Kidney epithelial cell (primary cell): Measurements from ENCODE around the gene CHAC1. TPM values are rescaled to one million over a fixed set of nuclear protein-coding genes. Genes with fewer than 3 reads are reported as not detected.

Experiments used
- DNase-seq: peaks from one replicate; pipeline ENCODE4 v3.0.0-alpha.2; 2010; ENCODE audit warnings: low read depth
- H3K27me3 ChIP-seq: 2 replicates; pipeline ENCODE4 v1.6.0; 2011; ENCODE audit warnings: low read length; ENCODE audit not compliant: control insufficient read depth, insufficient read depth
- H3K36me3 ChIP-seq: 2 replicates; pipeline ENCODE4 v1.5.1; 2011; ENCODE audit warnings: low read length; ENCODE audit not compliant: control insufficient read depth, insufficient read depth
- H3K4me3 ChIP-seq: 2 replicates; pipeline ENCODE4 v1.5.1; 2011; ENCODE audit warnings: low read depth, mild to moderate bottlenecking, control low read depth, low read length
- total RNA-seq: library from RNA; depleted of rRNA; stranded (reverse); fragments of >200 nt; gene quantifications from 2 replicates; pipeline ENCODE4 v1.2.3, GENCODE V29; 2015
- TF ChIP-seq, protein P1 (sequence below): IDR thresholded peaks from 2 replicates; pipeline ENCODE4 v1.5.1; 2011; ENCODE audit warnings: mild to moderate bottlenecking, moderate library complexity, low read length, control low read depth, inconsistent platforms; ENCODE audit not compliant: insufficient read depth, poor library complexity, severe bottlenecking

The CHAC1 gene
- total RNA-seq, 1 donor from 2014 or later, result 84.4 TPM

GRCh38 chr15:40918799-40919392 is 34.4 kb upstream of the CHAC1 start:
- Histone ChIP-seq H3K4me3 (no peak overlapping the region), H3K36me3 (no peaks in the 10 kb centered on the region), H3K27me3 (peaks cover 14% of the 10 kb centered on the region)
- DNase-seq, result no peak
- TF ChIP-seq, protein P1, sequence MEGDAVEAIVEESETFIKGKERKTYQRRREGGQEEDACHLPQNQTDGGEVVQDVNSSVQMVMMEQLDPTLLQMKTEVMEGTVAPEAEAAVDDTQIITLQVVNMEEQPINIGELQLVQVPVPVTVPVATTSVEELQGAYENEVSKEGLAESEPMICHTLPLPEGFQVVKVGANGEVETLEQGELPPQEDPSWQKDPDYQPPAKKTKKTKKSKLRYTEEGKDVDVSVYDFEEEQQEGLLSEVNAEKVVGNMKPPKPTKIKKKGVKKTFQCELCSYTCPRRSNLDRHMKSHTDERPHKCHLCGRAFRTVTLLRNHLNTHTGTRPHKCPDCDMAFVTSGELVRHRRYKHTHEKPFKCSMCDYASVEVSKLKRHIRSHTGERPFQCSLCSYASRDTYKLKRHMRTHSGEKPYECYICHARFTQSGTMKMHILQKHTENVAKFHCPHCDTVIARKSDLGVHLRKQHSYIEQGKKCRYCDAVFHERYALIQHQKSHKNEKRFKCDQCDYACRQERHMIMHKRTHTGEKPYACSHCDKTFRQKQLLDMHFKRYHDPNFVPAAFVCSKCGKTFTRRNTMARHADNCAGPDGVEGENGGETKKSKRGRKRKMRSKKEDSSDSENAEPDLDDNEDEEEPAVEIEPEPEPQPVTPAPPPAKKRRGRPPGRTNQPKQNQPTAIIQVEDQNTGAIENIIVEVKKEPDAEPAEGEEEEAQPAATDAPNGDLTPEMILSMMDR, result no peak

DNA sequence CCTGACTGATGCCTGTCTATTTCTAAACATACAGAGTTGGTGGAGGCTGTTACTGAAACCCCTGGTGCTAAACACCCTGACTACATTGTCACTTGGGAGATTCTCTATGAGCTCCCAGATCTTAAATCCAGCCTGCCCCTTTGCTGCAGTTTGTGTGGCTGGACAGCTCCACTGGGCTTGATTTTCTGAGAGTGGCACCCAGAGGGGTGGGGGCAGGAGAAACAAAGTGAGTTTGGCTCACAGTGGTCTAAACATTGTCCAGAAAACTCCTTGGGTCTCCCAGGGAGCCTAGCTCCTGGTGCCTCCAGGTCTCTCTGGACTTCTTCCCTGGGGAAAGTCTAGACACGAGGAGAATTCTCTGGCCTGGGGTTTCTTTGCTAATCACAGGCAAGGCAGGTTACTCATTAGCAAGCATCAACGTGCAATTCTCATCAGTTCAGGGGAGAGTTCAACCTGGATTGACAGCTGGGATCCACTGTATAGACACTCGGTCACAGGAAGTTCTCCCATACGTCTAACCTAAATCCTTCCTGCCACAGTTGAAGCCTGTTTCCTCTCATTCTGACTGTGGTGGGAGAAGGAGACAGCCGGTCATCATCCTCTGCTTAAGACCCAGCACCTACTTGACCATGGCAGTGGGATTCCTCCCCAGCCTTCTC is 31.2 kb upstream of the CHAC1 start:
- TF ChIP-seq, protein P1, result no peak
- no peaks in the 10 kb centered on the region for H3K36me3 ChIP-seq
- no peak for DNase-seq
- peaks cover 41% of the 10 kb centered on the region for H3K27me3 ChIP-seq
- H3K4me3 ChIP-seq, result no peak overlapping the region

- DNase-seq, result no peak
- no peak overlapping the region for H3K4me3 ChIP-seq
- H3K27me3 ChIP-seq, result peaks cover 46% of the 10 kb centered on the region
- no peaks in the 10 kb centered on the region for H3K36me3 ChIP-seq
- TF ChIP-seq, protein P1, result no peak
These were observed 30.7 kb upstream of the CHAC1 start for GRCh38 chr15:40922608-40923005.

GRCh38 chr15:40923551-40923950 is 29.7 kb upstream of the CHAC1 start:
- Histone ChIP-seq H3K27me3 (peaks cover 53% of the 10 kb centered on the region), H3K4me3 (no peak overlapping the region), H3K36me3 (no peaks in the 10 kb centered on the region)
- no peak for DNase-seq
- TF ChIP-seq, protein P1, result no peak

DNA sequence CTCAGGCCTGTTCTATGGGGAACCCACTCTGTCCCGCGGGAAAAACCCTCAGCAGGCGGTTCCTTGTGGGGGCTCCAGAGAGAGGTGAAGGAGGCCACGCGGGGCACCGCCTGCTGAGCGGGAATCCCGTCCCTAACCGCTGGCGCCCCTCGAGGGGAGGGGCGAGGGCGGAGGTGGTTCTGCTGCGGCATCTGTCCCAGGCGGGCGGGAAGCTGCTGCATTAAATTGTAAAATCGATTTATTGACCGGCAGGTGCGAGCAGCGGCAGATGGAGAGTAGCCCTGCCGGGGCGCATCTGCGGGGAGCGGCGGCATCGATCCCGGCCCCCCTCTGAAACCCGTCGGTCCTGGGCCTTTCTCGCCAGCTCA is 27.8 kb upstream of the CHAC1 start:
- H3K36me3 ChIP-seq, result no peaks in the 10 kb centered on the region
- H3K27me3 ChIP-seq, result peaks cover 71% of the 10 kb centered on the region
- no peak for DNase-seq

More for the DNA sequence above, 27.8 kb upstream of the CHAC1 start:
- no peak overlapping the region for H3K4me3 ChIP-seq
- TF ChIP-seq, protein P1, result no peak
